HG02943 (cell line): ENCODE results near the gene SCT.

ENCODE experiments used
- ATAC-seq: cut with Tn5 transposase; IDR thresholded peaks from one replicate; pipeline ENCODE4 v1.9.1; 2021; ENCODE audit warnings: mild to moderate bottlenecking, low read depth, moderate library complexity; ENCODE audit not compliant: unreplicated experiment

The SCT gene

DNA sequence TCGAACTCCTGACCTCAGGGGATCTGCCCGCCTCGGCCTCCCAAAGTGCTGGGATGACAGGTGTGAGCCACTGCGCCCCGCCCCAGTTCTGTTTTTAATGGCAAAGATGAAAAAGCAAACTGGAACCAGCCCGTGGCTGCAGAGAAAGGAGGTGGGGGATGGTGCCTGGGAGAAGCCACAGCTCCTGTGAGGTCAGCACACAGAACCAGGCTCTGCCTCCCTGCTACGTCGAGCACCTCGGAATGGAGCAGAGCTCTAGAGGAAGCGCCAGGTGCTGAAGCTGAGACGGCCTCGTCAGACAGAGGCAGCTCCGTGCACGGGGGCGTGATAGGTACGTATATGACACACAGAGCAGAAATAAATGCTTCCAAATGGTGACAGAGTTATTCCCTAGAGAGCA lies 18.6 kb upstream of the SCT start:
- no peak for ATAC-seq

DNA sequence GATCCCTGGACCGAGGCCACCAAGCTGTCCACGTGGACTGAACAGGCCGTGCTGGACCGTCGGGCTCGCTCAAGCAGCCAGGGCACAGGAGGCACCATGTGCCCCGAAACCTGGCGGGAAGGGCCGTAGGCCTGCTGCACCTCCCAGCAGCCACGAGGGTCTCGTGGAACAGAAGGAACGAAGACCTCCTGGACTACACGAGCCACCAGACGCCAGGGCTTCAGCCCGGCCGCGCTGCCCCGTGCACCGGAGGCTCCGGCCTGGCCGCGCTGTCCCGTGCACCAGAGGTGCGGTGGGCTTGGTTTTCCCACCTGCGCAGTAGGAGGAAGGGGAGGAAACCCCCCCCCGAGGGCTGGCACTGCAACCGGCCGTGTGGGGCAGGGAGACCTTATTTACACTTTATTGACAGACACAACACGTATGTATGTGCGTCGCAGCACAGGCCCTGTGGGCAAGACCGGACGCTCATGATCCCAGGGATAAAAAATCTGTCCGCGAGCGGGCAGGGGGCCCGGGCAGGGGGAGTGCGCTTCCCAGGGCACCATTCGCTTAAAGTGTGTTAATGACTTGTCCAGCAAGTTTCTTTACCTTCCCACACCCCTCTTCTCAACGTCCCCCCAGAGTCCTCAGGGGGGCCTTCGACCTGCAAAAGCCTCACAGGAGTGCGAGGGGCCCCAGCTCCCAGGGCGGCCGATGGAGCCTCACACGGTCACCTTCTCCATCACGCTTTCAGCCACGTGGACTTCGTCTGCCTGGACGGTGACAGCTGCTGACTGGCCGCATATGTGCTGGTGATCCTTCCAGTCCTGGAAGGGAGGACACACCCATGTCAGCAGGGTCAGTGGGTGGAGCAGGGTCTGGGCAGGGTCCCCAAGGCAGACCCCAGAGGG lies 17.1 kb upstream of the SCT start:
- no peak for ATAC-seq

DNA sequence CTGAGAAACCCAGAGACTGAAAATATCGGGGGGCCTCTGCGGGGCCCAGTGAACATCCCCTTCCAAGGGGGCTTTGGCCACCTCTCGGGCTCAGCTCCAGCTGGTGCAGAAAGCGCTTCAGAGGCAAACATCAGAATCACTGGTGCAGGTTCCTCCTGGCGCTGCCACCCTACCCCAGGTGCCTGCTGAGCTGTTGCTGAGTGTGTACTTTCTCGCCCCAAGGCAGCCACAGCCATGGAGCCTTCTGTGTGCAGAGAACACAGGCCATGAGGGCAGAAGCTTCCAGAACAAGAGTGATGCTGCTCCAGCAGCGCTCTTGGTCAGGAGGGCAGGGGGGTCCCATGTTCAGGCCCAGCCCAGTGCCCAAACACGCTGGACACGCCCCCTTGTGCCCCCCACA lies 16.4 kb upstream of the SCT start:
- no peak for ATAC-seq

DNA sequence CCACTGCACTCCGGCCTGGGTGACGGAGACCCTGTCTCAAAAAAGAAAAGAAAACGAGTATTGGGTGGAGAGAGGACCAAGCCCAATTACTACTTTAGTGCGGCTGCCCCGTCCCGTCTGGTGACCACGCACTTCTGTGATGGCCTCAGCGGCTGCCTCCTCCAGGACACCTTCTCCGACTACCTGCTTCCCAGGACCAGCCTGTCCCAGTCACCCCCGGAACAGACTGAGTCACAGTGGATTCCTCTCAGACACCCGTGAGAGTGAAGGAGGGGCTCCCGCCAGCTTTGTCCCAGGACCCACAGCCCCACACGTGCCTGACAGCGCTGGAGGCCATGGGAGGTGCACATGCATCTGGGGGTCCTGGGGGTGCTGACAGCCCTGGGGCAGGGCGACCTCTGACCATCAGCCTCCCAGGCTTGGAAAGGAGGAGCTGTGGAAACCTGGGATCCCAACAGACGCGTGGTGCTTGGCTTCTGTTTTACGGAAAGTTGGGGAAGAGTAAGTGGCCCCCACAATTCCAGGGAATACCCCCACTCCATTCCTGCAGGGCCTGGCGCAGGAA lies 14.9 kb upstream of the SCT start:
- no peak for ATAC-seq

DNA sequence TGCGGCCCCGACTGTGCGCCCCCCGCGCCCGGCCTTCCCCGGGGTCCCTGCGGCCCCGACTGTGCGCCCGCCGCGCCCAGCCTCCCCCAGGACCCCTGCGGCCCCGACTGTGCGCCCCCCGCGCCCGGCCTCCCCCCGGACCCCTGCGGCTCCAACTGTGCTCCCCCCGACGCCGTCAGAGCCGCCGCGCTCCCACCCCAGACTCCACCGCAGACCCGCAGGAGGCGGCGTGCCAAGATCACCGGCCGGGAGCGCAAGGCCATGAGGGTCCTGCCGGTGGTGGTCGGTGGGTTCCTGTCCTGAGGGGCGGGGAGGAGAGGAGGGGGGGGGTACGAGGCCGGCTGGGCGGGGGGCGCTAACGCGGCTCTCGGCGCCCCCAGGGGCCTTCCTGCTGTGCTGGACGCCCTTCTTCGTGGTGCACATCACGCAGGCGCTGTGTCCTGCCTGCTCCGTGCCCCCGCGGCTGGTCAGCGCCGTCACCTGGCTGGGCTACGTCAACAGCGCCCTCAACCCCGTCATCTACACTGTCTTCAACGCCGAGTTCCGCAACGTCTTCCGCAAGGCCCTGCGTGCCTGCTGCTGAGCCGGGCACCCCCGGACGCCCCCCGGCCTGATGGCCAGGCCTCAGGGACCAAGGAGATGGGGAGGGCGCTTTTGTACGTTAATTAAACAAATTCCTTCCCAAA lies 13.2 kb upstream of the SCT start:
- ATAC-seq, result no peak

DNA sequence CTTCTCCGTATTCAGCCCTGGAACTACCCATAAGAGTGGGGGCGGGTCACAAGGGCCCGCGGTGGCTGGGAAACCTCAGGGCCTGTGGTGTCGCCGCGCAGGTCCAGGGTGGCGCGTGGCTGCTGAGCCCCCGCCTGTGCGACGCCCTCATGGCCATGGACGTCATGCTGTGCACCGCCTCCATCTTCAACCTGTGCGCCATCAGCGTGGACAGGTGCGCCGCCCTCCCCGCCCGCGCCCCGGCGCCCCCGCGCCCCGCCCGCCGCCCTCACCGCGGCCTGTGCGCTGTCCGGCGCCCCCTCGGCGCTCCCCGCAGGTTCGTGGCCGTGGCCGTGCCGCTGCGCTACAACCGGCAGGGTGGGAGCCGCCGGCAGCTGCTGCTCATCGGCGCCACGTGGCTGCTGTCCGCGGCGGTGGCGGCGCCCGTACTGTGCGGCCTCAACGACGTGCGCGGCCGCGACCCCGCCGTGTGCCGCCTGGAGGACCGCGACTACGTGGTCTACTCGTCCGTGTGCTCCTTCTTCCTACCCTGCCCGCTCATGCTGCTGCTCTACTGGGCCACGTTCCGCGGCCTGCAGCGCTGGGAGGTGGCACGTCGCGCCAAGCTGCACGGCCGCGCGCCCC lies 12.5 kb upstream of the SCT start:
- ATAC-seq, result no peak

DNA sequence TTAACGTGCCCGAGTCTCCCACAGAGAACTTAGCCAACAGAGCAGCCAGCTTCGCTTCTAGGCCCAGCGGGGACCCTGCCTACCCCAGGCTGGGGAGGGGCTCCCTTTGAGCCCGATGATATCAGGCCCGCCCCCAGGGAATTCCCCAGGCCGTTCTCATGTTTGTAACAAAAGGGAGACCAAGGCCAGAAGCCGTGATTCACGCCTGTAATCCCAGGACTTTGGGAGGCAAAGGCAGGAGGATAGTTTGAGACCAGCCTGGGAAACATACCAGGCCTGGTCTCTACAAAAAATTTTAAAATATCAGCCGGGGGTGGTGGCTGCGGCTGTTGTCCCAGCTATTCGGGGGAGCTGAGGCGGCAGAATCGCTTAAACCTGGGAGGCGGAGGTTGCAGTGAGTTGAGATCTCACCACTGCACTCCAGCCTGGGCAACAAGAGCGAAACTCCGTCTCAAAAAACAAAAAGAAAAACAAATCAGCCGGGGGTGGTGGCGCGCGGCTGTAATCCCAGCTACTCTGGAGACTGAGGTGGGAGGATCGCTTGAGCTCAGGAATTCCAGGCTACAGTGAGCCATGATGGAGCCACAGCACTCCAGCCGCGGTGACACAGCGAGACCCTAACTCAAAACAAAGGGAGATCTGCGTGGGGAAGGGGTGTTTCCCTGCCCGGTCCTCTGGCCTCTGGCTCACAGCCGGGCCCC lies 11.8 kb upstream of the SCT start:
- no peak for ATAC-seq

DNA sequence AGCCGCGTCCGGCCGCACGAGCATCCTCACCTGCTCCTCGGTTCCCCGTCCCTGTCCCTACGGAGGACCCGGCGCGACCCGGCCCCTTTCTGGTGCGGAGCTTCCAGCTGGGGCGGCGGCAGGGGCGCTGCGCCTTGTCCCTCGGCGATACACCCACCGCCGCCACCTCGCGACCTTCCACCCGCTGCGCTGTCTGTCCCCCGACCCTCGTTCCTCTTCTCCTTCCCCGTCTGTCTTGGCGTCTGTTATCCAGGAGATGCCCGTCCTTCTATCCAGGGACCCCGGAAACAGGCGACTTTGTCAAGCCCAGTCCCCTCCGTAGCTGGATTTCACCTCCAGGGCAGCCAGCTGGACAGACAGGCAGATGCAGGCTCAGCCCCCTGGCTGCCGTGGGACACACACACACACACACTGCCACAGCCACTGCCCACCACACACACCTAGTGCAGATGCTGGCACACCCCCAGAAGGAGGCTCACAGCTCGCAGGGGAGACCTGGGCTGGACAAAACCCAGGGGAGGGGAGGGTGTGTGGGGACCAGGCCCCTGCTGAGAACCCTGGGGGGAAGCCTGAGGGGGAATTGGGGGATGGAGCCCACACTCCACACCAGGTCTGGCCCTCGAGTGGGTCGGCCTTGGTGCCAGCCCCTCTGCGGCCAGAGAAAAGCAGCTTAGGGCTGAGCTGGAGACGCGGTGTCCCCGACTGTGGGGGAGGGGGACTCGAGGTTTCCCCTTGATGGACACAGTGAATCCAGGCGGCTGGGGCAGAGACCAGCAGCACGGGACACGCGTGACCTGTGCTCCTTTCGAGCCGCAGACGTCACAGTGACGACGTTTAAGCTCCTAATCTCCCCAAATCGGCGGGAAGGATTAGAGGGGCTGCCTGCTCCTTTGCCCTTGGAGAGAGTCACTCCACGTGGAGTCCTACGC lies 10.9 kb upstream of the SCT start:
- ATAC-seq, result no peak

DNA sequence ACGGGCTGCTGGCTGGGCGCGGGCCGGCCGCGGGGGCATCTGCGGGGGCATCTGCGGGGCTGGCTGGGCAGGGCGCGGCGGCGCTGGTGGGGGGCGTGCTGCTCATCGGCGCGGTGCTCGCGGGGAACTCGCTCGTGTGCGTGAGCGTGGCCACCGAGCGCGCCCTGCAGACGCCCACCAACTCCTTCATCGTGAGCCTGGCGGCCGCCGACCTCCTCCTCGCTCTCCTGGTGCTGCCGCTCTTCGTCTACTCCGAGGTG lies 10.3 kb upstream of the SCT start:
- no peak for ATAC-seq

DNA sequence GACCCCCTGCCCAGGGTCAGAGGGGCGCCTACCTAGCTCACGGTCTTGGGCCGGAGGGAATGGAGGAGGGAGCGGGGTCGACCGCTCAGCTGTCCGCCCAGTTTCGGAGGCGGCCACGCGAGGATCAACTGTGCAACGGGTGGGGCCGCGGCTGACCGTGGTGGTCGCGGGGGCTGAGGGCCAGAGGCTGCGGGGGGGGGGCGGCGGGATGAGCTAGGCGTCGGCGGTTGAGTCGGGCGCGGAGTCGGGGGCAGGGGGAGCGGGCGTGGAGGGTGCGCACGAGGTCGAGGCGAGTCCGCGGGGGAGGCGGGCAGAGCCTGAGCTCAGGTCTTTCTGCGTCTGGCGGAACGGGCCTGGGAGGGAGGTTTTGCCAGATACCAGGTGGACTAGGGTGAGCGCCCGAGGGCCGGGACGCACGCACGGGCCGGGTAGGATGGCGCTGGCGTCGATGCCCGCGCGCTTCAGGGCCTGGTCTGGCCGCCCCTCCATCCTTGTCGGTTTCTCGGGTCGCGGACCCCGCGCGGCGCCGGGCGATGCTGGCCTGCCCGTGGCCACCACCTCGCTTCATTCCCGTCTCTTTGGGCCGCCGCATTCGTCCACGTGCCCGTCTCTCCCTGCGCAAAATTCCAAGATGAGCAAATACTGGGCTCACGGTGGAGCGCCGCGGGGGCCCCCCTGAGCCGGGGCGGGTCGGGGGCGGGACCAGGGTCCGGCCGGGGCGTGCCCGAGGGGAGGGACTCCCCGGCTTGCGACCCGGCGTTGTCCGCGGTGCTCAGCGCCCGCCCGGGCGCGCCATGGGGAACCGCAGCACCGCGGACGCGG lies 9.7 kb upstream of the SCT start, which contains the start of gene DRD4:
Gene DRD4, plus strand, starts transcription at position 759 of the 822 bp plus-strand sequence. Its CDS starts 36 bp downstream, at position 795.
- no peak for ATAC-seq

DNA sequence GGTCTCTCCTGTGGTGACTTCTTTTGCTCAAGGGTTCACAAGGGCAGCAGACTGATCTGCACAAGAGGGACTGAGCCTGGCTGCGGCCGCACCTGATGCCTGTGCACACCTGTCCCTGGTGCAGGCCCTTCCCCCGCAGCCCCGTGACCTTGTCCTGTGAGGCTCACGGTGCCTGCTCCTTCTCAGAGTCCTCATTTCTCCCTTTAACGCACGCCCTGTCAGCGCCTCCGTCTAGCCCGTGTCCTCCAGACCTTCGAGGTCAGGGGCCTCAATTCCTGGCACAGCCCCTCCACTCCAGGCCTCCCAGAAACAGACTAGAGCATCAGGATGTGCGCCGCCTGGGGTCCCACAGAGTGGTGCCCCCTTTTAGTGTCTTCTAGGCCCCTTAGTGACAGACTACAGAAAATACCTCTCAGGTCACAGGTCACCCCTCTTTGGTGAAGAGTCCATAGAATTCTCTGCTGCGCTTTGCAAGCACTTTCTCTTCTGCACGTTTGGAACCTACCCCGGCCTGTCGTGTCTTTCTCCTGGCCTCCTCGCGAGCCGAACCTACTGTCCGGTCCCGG lies 9.0 kb upstream of the SCT start:
- ATAC-seq, result no peak

DNA sequence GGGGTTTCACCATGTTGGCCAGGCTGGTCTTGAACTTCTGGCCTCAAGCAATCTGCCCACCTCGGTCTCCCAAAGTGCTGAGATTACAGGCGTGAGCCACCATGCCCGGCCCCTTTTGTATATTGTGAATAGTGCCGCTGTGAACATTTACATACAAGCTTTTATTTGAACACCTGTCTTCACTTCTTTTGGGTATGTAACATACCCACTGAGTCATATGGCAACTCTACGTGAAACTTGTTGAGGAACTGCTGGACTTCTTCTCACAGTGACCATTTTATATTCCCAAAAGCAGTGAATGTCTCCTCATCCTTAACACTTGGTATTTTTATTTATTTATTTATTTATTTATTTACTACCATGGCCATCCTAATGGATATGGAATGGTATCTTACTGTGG lies 3.9 kb upstream of the SCT start:
- no peak for ATAC-seq

DNA sequence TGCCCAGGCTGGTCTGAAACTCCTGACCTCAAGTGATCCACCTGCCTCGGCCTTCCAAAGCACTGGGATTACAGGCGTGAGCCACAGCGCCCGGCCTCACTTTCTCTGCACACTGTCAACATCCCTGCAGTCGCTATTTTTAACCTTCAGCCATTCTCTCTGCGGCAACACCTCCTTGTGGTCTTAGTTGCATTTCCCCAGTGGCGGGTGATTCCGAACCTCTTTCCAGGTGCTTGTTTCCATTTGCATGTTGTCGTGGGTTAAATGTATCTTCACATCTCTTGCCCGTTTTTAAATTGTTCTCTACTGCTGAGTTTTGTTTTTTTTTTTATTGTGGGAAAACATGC lies 2.2 kb upstream of the SCT start:
- no peak for ATAC-seq

DNA sequence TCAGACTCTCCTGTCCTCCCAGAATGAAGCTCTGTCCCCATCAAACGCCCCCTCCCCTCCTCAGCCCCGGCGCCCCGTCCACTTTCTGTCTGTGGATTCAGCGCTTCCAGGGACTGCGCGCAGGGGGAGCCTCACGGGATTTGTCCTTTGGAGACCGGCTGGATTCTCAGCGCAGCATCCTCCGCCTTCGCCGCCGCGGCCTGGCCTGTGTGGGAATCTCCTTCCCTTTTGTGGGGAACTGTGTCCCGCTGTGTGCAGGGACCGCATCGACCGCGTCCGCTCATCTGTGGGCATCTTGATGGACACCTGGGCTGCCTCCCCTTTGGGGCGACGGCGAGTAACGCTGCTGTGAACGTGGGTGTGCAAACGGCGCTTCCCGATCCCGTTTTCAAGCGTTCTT lies 1.1 kb upstream of the SCT start:
- ATAC-seq, result no peak

DNA sequence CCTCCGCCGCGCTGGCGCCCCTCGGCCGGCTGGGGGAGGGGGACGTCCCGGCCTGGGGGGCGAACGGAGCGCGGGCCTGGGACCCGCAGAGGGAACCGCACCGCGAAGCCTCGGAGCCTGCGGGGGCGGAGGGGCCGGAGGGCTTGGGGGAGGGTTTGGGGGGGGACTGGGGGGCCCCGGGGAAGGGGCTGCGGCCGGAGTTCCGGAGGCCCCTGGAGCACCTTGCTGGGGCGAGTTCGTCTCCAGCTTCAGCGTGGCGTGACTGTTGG lies 261 bp upstream of the SCT start:
- ATAC-seq, result no peak

DNA sequence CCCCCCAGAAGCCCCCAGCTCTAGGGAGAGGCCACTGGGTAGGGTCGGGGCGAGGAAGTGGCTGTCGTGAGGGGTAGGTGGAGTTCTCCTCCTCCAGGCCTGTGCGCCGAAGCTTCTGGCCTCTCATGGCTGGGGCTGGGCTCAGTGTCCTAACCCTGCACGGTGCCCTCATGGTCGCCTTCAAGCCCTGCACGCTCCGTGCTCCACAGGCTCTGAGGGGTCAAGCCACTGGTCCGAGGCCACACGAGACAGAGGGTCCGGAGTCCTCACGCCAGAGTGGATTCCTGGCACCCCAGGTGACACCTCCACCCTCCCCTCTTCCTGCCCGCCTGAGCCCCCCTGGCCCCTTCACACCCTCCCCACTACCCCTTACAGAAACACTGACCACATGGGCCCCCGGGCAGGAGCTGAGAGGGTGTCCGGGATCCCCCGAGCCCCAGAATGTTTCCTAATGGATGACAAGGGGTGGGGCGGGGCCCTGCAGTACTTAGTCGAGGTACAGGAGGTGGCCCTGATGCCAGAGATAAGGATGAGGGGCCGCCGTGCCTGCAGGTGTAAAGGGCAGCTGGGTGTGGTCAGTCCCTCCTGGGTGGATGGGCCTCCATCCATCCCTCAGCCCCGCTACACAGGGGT lies 1.2 kb downstream of the SCT start:
- ATAC-seq, result no peak

DNA sequence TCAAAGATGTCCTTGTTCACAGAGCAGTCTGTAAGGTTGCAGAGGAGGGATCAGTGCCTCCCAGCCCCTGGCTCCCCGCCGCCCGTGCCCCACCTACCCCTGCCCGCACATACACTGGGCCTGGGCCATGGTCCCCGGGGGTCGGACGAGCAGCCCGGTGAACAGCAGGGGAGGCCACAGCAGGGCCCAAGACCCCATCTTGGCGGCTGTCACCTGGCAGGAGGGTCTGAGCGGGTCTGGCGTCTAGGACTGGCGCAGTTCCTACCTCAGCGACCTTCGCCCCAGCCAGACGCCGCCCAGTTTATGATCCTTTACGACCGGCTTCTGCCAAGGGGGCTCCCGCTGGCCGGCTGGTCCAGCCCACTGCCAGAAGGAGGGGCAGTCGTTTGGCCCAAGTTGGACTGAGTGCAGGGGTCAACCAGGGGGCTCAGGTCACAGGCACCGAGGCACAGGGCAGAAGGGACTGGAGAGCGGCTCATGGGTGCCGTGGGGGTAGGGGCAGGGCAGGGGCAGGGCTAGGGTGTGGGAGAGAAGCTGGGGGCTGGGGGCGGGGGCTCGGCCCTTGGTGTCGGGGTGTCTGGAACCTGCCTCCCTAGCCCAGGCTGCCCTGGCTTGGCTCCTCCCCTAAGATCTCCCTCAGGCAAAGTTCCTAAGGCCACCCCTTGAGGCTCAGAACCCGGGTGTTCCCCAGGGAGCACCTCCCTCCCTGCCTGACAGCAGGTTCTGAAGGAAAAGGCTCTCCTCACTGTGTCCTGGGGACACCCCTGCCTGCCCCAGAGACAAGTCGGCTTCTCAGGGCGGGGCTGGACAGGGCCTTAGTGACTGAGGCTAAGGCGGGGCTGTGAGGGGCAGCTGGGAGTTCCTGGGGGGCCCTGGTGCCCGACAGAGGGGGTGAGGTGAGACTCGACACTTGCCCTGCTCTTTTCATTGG lies 2.0 kb downstream of the SCT start, which contains the start of gene CDHR5:
Gene CDHR5, minus strand, starts transcription at position 251 of the 931 bp plus-strand sequence. Its CDS starts 53 bp downstream, at position 198.
- ATAC-seq, result no peak
